HT-29 (cell line): ENCODE measurements around the gene ZNF502. TPM values are rescaled to one million over a fixed set of nuclear protein-coding genes. Genes with fewer than 3 reads are reported as not detected.
"Not testable (repeated sequence)": the region's sequence is repeated elsewhere in the genome, so short reads cannot be mapped to it uniquely, and the experiment has no call there.

ENCODE experiments used
- DNase-seq: peaks from one replicate; pipeline ENCODE4 v3.0.0-alpha.2; 2015; ENCODE audit warnings: low spot score
- total RNA-seq: library from RNA; depleted of rRNA; stranded (reverse); fragments of >200 nt; shearing (Covaris generic); gene quantifications from 2 replicates; pipeline ENCODE4 v1.2.3, GENCODE V29; 2014; rRNA removed

The ZNF502 gene
- total RNA-seq: 0.23 and 0.79 TPM in 2 replicates

DNA sequence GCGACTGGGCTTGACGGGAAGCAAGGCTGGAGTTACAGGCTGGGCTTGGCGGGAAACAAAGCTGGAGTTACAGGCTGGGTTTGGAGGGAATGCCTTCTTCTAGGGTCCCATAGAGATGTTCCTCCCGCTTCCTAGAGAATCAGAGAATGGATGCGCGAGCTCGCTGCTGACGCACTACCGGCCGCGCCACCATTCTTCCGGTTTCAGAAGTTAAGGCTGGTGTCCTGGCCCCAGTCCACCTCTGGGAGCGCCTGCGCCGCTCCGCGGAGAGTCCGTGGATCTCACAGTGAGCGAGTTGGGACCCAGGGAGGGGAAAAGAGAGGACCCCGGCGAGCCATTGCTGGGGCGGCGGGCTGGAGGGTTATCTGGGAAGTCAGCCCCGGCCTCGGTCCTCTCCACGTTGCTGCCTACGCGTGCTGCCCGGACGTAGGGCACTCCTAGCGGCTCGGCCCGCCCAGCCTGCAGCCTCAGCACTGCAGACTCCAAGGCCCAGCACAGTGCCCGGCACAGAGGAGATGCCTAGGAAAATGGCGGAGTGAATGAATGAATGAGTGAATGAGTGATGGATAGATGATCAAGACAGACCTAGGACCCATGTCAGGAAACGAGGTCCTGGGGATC lies at the start of gene ZNF502:
Gene ZNF502, plus strand, starts transcription at position 206 of the 621 bp plus-strand sequence. CDS start 7,602 bp downstream, outside the sequence.
- DNase-seq: peak; percentile 60

DNA sequence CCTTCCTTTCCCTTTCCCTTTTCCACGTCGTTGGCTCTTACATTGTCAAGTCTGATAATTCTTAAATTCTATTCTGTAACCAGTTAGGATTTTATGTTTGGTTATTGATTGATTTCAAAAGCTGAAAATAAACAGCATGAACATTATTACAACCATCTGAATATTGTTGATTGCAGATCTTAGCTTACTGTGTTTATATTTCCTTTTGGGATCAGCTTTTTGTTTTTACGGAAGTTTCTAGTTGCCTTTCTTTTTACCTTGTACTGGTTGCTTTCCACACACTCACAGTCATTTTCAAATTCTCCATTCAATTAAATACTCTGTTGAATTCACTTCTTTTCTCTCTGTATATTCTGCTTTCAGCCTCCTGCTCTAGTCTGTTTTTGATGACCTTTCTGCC lies 47.3 kb upstream of the ZNF502 start:
- DNase-seq: no peak

- DNase-seq: no peak
Measured at GRCh38 chr3:44666346-44666745, 46.1 kb upstream of the ZNF502 start.

DNA sequence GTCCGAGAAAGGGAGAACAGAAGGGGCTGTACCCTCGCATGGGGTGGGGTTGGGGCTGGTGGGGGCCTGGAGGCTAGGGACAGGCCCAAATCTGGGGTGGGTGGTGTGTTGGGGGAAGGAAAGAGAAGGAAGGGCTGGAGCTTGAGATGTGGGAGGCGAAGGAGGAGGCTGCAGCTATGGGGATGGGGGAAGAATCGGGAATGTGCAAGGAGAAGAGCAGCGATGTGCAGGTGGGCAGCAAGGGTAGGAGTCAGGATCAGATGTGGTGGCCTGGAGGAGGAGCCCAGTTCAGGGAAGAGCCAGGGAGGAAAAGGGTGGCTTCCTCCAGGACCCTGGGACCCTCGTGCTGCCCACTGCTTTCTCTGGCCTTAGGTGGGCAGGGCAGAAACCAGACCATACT lies 42.7 kb upstream of the ZNF502 start:
- no peak for DNase-seq

DNA sequence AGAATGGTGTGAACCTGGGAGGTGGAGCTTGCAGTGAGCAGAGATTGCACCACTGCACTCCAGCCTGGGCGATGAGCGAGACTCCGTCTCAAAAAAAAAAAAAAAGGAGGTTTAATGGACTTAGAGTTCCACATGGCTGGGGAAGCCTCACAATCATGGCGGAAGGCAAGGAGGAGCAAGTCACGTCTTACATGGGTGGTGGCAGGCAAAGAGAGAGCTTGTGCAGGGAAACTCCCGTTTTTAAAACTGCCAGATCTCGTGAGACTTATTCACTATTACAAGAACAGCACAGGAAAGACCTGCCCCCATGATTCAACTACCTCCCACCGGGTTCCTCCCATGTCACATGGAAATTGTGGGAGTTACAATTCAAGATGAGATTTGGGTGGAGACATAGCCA lies 39.0 kb upstream of the ZNF502 start:
- not testable (repeated sequence) for DNase-seq

DNA sequence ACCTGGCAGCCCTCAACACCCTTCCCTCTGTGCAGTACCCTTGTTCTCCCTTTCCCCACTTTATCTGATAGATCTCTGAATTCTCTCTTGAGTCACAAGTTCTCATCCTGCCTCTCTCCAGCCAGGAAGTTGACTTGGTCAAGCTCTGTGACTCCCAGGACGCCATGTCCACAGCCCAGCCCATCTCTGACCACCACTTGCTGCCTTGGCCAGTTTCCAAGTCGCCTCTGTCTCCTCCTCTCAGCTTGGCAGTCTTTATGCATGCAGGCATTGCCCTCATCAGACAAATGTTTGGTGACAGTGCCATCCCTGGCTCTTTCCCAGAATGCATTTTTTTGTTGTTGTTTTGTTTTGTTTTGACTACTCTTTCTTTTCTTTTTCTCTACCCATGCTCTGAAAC lies 38.2 kb upstream of the ZNF502 start:
- DNase-seq: no peak

DNA sequence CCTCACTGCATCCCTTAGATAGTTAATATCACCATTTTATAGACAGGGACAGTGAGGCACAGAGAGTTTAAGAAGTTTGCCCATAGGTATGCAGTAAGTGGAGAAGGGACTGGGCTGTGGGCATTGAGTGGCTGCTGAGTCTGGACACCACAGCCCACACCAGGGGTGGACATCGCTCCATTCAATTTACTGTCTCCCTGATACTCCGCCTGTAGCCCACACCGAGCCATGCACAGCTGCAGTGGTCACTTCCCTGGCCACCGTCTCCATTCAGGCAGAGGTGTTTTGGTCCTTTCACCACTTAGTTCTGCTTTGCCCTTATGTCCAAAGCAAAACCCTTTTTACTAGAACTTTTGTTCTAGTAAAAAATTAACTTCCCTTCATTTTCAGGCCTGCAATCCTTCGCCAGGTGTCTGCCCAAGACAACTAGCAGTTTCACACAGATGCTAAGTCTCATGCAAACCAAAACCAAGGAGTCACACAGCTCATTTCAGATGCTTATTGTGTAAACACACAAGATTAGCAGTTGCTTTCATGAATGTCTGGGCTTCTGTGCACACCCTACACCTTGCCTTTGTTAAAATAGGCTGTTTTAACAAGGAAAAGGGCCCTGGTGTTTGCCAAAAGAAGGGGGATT lies 33.9 kb upstream of the ZNF502 start:
- no peak for DNase-seq

- DNase-seq: no peak
Measured at GRCh38 chr3:44680921-44681455, 31.5 kb upstream of the ZNF502 start.

GRCh38 chr3:44682182-44682896 lies 30.1 kb upstream of the ZNF502 start:
- no peak for DNase-seq

GRCh38 chr3:44685128-44685800 lies 27.2 kb upstream of the ZNF502 start:
- no peak for DNase-seq

GRCh38 chr3:44687898-44688297 lies 24.6 kb upstream of the ZNF502 start:
- no peak for DNase-seq

DNA sequence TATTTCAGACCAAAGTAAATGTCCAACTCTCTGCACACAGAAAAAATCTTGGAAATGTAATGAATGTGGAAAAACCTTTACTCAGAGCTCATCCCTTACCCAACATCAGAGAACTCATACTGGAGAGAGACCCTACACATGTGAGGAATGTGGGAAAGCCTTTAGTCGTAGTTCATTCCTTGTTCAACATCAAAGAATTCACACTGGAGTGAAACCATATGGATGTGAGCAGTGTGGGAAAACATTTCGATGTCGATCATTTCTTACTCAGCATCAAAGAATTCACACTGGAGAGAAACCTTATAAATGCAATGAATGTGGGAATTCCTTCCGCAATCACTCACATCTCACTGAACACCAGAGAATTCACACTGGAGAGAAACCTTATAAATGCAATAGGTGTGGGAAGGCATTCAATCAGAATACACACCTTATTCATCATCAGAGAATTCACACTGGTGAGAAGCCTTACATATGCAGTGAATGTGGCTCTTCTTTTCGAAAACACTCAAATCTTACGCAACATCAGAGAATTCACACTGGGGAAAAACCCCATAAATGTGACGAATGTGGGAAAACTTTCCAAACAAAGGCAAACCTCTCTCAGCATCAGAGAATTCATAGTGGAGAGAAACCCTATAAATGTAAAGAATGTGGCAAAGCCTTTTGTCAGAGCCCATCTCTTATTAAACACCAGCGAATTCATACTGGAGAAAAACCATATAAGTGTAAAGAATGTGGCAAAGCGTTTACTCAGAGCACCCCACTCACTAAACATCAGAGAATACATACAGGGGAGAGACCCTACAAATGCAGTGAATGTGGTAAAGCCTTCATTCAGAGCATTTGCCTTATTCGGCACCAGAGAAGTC lies 9.0 kb downstream of the ZNF502 start:
- no peak for DNase-seq

- DNase-seq: no peak
Measured at GRCh38 chr3:44722103-44722401, 9.6 kb downstream of the ZNF502 start.

DNA sequence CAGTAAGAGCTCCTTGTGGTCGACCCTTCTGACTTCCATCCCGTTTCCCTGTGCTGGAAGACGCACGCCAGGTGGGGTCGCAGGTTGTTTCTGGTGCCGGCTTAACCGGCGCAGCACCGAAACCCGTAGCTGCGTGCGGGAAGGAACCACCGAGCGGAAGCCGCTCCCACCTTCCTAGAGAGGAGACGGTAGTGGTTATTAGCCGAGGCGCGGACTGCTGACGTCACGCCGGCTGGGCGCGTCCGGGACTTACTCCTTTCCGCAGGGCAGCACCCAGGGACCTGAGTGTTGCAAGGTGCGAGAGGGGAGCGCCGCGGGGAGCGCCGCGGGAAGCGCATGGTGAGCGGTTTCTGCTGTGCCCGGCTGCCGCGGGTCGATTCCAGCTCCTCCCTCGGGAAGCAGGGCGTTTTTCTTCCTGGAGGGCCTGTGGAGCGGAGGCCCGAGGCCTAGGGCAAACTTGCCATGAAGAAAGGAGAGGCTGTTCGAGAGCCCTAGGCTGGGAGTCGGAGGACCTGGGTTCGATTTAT lies 17.0 kb downstream of the ZNF502 start, which contains the start of gene ZNF501:
Gene ZNF501, plus strand, starts transcription at position 252 of the 527 bp plus-strand sequence. CDS start 4,787 bp downstream, outside the sequence.
- peak; percentile 82 for DNase-seq

DNA sequence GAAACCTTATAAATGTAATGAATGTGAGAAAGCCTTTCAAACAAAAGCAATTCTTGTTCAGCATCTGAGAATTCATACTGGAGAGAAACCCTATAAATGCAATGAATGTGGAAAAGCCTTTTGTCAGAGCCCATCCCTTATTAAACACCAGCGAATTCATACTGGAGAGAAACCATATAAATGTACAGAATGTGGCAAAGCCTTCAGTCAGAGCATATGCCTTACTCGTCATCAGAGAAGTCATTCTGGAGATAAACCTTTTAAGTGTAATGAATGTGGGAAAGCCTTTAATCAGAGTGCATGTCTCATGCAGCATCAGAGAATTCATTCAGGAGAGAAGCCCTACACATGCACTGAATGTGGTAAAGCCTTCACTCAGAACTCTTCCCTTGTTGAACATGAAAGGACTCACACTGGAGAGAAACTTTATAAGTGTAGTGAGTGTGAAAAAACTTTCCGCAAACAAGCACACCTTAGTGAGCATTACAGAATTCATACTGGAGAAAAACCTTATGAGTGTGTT lies 22.2 kb downstream of the ZNF502 start:
- DNase-seq: no peak

- peak; percentile 7 for DNase-seq
Measured at GRCh38 chr3:44761101-44761423, 48.6 kb downstream of the ZNF502 start.

- DNase-seq: peak; percentile 92
Measured at GRCh38 chr3:44761424-44762169, 49.1 kb downstream of the ZNF502 start, which contains the start of the genes KIAA1143 and KIF15. Gene KIAA1143, minus strand, starts transcription at chr3:44761619. Its CDS starts 17 bp downstream, at chr3:44761602. Gene KIF15, plus strand, starts transcription at chr3:44761794. Its CDS starts 72 bp downstream, at chr3:44761866.

GRCh38 chr3:44762170-44762677 lies 49.8 kb downstream of the ZNF502 start:
- peak; percentile 54 for DNase-seq

DNA sequence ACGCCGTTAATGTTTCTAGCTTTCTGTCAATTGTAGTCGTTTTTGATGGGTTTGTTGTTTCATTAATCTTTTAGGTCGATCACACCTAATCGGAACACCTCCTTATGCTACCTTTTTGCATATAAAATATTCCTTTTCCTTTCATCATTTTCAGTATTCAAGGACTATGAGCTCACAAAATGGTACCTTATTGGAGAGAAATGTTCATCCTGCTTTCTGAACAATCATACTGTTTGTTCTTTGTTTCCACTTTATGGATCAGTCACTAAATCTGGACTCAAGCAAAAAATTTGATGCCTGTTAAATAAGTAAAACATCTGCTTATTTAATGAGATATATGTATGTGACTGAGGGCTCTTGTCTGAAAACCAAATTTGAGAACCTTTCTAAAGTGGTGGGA lies 50.2 kb downstream of the ZNF502 start:
- DNase-seq: no peak
